Measurements from ENCODE around the gene TCF12.
"Not testable (repeated sequence)": the region's sequence is repeated elsewhere in the genome, so short reads cannot be mapped to it uniquely, and the experiment has no call there.

TCF12 gene

DNA sequence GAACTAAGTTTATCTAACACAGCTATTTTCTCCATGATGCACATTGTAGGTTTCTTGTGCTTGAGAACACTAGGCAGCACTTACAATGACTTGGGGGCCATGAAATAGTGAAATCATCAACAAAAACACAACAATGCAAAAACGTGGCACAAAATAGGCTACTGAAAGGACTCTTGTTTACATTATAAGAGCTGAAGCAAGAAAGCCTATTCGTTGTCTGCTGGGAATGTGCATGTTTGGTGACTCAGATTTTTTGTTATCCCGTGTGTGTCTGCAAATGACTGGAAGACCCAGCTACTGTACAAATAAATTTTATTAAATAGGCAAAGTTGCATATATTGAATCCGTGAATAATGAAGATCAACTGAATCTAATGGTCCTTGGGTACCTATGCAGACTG is 85.0 kb downstream of the TCF12 start:
- H3K27me3 ChIP-seq (ENCODE audit: control insufficient read depth in 1 of 2, insufficient read depth in 2 of 2, low read length in 2 of 2): no peaks in the 10 kb centered on the region
- H3K9me3 ChIP-seq (ENCODE audit: control insufficient read depth in 1 of 2, low read length in 2 of 2): no peaks in the 10 kb centered on the region
- no peak overlapping the region for H3K27ac ChIP-seq (ENCODE audit: low read depth, low read length)
- no peak overlapping the region for H3K9ac ChIP-seq (ENCODE audit: low read depth in 1 of 2, low read length in 2 of 2)
- no peaks in the 10 kb centered on the region for H3K4me1 ChIP-seq (ENCODE audit: control insufficient read depth in 1 of 2, insufficient read depth in 2 of 2, low read length in 2 of 2)
- no peak overlapping the region for H3K4me3 ChIP-seq (ENCODE audit: low read depth in 1 of 2, low read length in 2 of 2)
- no peaks in the 10 kb centered on the region for H3K36me3 ChIP-seq (ENCODE audit: control insufficient read depth in 1 of 2, insufficient read depth in 2 of 2, low read length in 2 of 2)

DNA sequence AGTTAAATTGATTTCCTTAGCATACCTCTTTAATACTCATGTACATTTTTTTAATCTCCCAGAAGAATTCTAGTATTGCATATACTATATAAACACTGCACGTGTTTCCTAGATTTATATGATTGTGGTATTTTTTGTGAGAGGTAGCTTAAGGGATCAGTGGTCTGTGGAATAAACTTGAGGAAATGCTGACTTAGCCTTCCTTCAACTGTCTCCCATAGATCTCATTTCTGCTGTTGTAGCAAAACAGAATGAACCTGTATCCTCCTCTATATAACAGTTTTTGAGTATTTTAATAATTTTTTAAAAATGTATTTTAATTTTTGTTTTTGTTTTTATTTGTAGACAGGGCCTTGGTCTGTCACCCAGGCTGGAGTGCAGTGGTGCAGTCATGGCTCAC is 86.8 kb downstream of the TCF12 start:
- Histone ChIP-seq H3K9me3 (ENCODE audit: control insufficient read depth in 1 of 2, low read length in 2 of 2) (no peaks in the 10 kb centered on the region), H3K27ac (ENCODE audit: low read depth, low read length) (no peak overlapping the region), H3K4me1 (ENCODE audit: control insufficient read depth in 1 of 2, insufficient read depth in 2 of 2, low read length in 2 of 2) (no peaks in the 10 kb centered on the region), H3K27me3 (ENCODE audit: control insufficient read depth in 1 of 2, insufficient read depth in 2 of 2, low read length in 2 of 2) (no peaks in the 10 kb centered on the region), H3K9ac (ENCODE audit: low read depth in 1 of 2, low read length in 2 of 2) (no peak overlapping the region), H3K4me3 (ENCODE audit: low read depth in 1 of 2, low read length in 2 of 2) (no peak overlapping the region), H3K36me3 (ENCODE audit: control insufficient read depth in 1 of 2, insufficient read depth in 2 of 2, low read length in 2 of 2) (no peaks in the 10 kb centered on the region)

DNA sequence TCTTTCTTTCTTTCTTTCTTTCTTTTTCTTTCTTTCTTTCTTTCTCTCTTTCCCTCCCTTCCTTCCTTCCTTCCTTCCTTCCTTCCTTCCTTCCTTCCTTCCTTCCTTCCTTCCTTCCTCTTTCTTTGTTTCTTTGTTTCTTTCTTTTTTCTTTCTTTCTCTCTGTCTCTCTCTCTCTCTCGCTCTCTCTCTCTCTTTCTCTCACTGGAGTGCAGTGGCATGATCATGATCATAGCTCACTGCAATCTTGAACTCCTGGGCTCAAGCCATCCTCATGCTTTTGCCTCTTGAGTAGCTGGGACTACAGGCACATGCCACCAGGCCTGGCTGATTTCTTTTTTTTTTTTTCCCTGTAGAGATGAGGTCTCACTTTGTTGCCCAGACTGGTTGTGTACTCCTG is 89.4 kb downstream of the TCF12 start:
- H3K9ac ChIP-seq (ENCODE audit: low read depth in 1 of 2, low read length in 2 of 2); H3K9me3 ChIP-seq (ENCODE audit: control insufficient read depth in 1 of 2, low read length in 2 of 2); H3K4me3 ChIP-seq (ENCODE audit: low read depth in 1 of 2, low read length in 2 of 2); H3K27ac ChIP-seq (ENCODE audit: low read depth, low read length); H3K36me3 ChIP-seq (ENCODE audit: control insufficient read depth in 1 of 2, insufficient read depth in 2 of 2, low read length in 2 of 2); H3K4me1 ChIP-seq (ENCODE audit: control insufficient read depth in 1 of 2, insufficient read depth in 2 of 2, low read length in 2 of 2); H3K27me3 ChIP-seq (ENCODE audit: control insufficient read depth in 1 of 2, insufficient read depth in 2 of 2, low read length in 2 of 2): not testable (repeated sequence)

DNA sequence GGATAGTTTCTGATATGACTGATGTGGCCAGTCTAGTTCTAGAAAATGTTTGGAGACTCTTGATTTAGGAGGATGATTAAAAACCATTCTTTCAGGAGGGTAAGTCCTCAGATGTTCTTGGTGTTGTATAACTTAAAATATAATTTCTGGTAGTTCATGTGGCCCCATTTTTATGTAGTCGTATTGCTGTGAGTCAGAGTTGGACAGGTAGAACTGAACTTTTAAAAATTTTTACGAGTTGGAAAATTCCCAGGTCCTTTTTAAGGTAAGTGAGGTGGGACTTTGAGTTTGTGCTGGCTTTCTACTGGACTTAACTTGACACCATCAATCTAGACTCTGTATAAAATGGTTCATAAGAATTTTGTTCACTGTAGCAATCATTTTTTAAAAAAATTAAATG is 92.3 kb downstream of the TCF12 start:
- H3K9ac ChIP-seq (ENCODE audit: low read depth in 1 of 2, low read length in 2 of 2): no peak overlapping the region
- no peak overlapping the region for H3K27ac ChIP-seq (ENCODE audit: low read depth, low read length)
- no peaks in the 10 kb centered on the region for H3K36me3 ChIP-seq (ENCODE audit: control insufficient read depth in 1 of 2, insufficient read depth in 2 of 2, low read length in 2 of 2)
- H3K4me3 ChIP-seq (ENCODE audit: low read depth in 1 of 2, low read length in 2 of 2): no peak overlapping the region
- H3K9me3 ChIP-seq (ENCODE audit: control insufficient read depth in 1 of 2, low read length in 2 of 2): no peaks in the 10 kb centered on the region
- peaks cover 5% of the 10 kb centered on the region in 2 donors for H3K4me1 ChIP-seq (ENCODE audit: control insufficient read depth in 1 of 2, insufficient read depth in 2 of 2, low read length in 2 of 2)
- H3K27me3 ChIP-seq (ENCODE audit: control insufficient read depth in 1 of 2, insufficient read depth in 2 of 2, low read length in 2 of 2): no peaks in the 10 kb centered on the region

DNA sequence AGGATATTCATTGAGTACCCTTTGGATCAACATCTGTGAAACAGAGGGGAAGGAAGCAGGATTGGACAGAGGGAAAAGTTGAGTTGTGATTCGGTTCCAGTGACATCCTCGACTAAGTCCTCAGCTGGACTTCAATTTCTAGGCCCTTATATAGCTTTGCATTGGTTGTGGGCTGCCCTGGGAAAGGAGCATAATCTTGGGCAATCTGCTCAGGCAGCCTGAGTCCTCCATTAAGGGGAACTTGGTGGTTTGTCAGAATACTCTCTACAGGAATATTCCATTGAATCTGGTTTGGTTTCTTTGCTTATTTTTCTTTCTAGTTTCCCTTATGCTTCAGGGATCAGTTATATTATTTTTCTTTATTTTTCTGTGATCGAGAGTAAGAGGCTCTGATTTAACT is 94.1 kb downstream of the TCF12 start:
- Histone ChIP-seq H3K4me3 (ENCODE audit: low read depth in 1 of 2, low read length in 2 of 2) (no peak overlapping the region), H3K9ac (ENCODE audit: low read depth in 1 of 2, low read length in 2 of 2) (no peak overlapping the region), H3K4me1 (ENCODE audit: control insufficient read depth in 1 of 2, insufficient read depth in 2 of 2, low read length in 2 of 2) (peaks cover 5 to 18% of the 10 kb centered on the region in 2 donors), H3K36me3 (ENCODE audit: control insufficient read depth in 1 of 2, insufficient read depth in 2 of 2, low read length in 2 of 2) (no peaks in the 10 kb centered on the region), H3K27ac (ENCODE audit: low read depth, low read length) (no peak overlapping the region), H3K9me3 (ENCODE audit: control insufficient read depth in 1 of 2, low read length in 2 of 2) (no peaks in the 10 kb centered on the region), H3K27me3 (ENCODE audit: control insufficient read depth in 1 of 2, insufficient read depth in 2 of 2, low read length in 2 of 2) (no peaks in the 10 kb centered on the region)

DNA sequence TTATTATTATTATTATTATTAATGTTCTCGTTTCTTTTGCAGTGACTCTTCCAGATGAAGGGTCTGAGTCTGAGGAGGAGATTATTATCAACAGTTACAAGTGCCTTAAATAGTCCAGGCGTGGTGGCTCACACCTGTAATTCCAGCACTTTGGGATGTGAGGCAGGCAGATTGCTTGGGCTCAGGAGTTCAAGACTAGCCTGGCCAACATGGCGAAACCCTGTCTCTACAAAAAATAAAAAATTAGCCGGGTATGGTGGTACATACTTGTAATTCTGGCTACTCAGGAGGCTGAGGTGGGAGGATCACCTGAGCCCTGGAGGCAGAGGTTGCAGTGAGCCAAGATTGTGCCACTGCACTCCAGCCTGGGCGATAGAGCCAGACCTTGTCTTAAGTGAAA is 96.5 kb downstream of the TCF12 start:
- peaks cover 5 to 18% of the 10 kb centered on the region in 2 donors for H3K4me1 ChIP-seq (ENCODE audit: control insufficient read depth in 1 of 2, insufficient read depth in 2 of 2, low read length in 2 of 2)
- H3K27ac ChIP-seq (ENCODE audit: low read depth, low read length); H3K36me3 ChIP-seq (ENCODE audit: control insufficient read depth in 1 of 2, insufficient read depth in 2 of 2, low read length in 2 of 2); H3K4me3 ChIP-seq (ENCODE audit: low read depth in 1 of 2, low read length in 2 of 2); H3K9ac ChIP-seq (ENCODE audit: low read depth in 1 of 2, low read length in 2 of 2); H3K27me3 ChIP-seq (ENCODE audit: control insufficient read depth in 1 of 2, insufficient read depth in 2 of 2, low read length in 2 of 2); H3K9me3 ChIP-seq (ENCODE audit: control insufficient read depth in 1 of 2, low read length in 2 of 2): not testable (repeated sequence)

DNA sequence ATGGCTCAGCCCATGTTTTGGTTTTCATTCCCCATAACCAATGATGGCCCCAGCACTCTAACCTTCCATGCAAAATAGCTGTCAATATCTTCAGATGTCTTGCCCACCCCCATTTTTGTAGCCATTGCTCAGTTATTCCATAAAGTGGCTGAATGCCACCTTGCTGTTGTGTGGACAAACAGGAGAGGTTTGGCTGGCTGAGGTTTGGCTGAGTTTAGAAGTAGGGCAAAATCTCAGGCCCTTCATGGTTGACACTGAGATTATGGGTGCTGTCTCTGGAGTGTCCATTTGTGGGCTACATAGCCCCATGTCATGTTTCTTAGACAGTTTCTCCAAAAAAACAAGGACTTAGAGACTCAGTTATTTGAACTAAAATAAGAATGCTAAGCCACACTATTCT is 96.9 kb downstream of the TCF12 start:
- peaks cover 5 to 18% of the 10 kb centered on the region in 2 donors for H3K4me1 ChIP-seq (ENCODE audit: control insufficient read depth in 1 of 2, insufficient read depth in 2 of 2, low read length in 2 of 2)
- H3K4me3 ChIP-seq (ENCODE audit: low read depth in 1 of 2, low read length in 2 of 2): no peak overlapping the region
- no peaks in the 10 kb centered on the region for H3K9me3 ChIP-seq (ENCODE audit: control insufficient read depth in 1 of 2, low read length in 2 of 2)
- no peak overlapping the region for H3K27ac ChIP-seq (ENCODE audit: low read depth, low read length)
- H3K9ac ChIP-seq (ENCODE audit: low read depth in 1 of 2, low read length in 2 of 2): no peak overlapping the region
- no peaks in the 10 kb centered on the region for H3K27me3 ChIP-seq (ENCODE audit: control insufficient read depth in 1 of 2, insufficient read depth in 2 of 2, low read length in 2 of 2)
- H3K36me3 ChIP-seq (ENCODE audit: control insufficient read depth in 1 of 2, insufficient read depth in 2 of 2, low read length in 2 of 2): no peaks in the 10 kb centered on the region

DNA sequence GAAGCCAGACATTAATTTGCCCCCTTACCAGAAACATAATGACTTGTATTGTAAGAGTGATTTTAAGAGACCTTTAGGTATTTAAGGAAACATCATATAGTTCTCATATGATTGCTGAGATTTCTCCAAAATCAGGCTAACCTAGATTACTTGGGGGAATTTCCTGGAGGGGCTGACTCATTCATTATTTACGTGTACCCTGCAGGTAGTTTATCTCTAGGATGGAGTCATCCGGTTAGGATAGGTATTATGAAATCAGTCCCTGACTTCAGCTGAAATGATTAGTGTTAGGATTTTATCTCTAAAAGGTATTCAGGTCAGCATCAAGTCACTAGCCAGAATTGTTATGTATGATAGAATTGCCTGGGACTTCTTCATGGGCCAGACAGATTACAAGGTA is 97.5 kb downstream of the TCF12 start:
- H3K27me3 ChIP-seq (ENCODE audit: control insufficient read depth in 1 of 2, insufficient read depth in 2 of 2, low read length in 2 of 2): no peaks in the 10 kb centered on the region
- H3K4me1 ChIP-seq (ENCODE audit: control insufficient read depth in 1 of 2, insufficient read depth in 2 of 2, low read length in 2 of 2): peaks cover 5 to 18% of the 10 kb centered on the region in 2 donors
- no peak overlapping the region for H3K9ac ChIP-seq (ENCODE audit: low read depth in 1 of 2, low read length in 2 of 2)
- no peaks in the 10 kb centered on the region for H3K36me3 ChIP-seq (ENCODE audit: control insufficient read depth in 1 of 2, insufficient read depth in 2 of 2, low read length in 2 of 2)
- no peaks in the 10 kb centered on the region for H3K9me3 ChIP-seq (ENCODE audit: control insufficient read depth in 1 of 2, low read length in 2 of 2)
- H3K4me3 ChIP-seq (ENCODE audit: low read depth in 1 of 2, low read length in 2 of 2): no peak overlapping the region
- no peak overlapping the region for H3K27ac ChIP-seq (ENCODE audit: low read depth, low read length)

DNA sequence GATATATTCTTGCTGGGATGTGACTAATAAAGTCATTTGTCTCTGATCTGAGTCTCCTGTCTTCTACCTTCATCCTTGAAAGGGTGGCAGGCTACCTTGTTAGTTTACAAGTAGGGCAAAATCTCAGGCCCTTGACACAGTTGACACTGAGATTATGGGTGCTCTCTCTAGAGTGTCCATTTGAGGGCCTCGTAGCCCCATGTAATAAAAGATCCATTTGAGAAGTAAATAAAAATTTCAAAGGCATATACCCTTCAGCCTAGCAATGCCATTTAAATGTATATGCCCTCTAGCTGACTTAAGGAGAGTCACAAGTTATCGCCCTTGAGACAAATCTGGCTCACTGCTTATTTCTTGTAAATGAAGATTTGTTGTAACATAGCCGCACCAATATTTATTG is 98.6 kb downstream of the TCF12 start:
- Histone ChIP-seq H3K9me3 (ENCODE audit: control insufficient read depth in 1 of 2, low read length in 2 of 2) (no peaks in the 10 kb centered on the region), H3K27me3 (ENCODE audit: control insufficient read depth in 1 of 2, insufficient read depth in 2 of 2, low read length in 2 of 2) (no peaks in the 10 kb centered on the region), H3K4me3 (ENCODE audit: low read depth in 1 of 2, low read length in 2 of 2) (no peak overlapping the region), H3K36me3 (ENCODE audit: control insufficient read depth in 1 of 2, insufficient read depth in 2 of 2, low read length in 2 of 2) (no peaks in the 10 kb centered on the region), H3K9ac (ENCODE audit: low read depth in 1 of 2, low read length in 2 of 2) (no peak overlapping the region), H3K4me1 (ENCODE audit: control insufficient read depth in 1 of 2, insufficient read depth in 2 of 2, low read length in 2 of 2) (peaks cover 5 to 18% of the 10 kb centered on the region in 2 donors), H3K27ac (ENCODE audit: low read depth, low read length) (no peak overlapping the region)

DNA sequence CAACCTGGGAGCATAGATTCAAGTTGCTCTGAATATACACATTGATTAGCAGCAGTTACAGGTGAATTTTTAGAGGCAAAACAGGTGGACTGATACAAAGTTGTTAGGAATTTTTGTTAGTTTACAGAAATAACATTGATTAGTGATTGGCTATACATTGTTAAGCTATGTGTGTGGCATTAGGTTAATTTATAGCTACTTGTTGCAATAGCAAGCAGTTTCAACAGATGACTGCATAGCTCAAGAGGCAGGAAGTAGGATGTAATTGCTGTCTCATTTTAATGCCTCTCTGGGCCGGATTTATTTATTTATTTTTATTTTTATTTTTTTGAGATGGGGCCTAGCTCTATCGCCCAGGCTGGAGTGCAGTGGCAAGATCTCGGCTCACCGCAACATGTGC is 99.7 kb downstream of the TCF12 start:
- Histone ChIP-seq H3K4me1 (ENCODE audit: control insufficient read depth in 1 of 2, insufficient read depth in 2 of 2, low read length in 2 of 2) (peaks cover 5 to 18% of the 10 kb centered on the region in 2 donors), H3K27ac (ENCODE audit: low read depth, low read length) (no peak overlapping the region), H3K36me3 (ENCODE audit: control insufficient read depth in 1 of 2, insufficient read depth in 2 of 2, low read length in 2 of 2) (no peaks in the 10 kb centered on the region), H3K9ac (ENCODE audit: low read depth in 1 of 2, low read length in 2 of 2) (no peak overlapping the region), H3K4me3 (ENCODE audit: low read depth in 1 of 2, low read length in 2 of 2) (no peak overlapping the region), H3K9me3 (ENCODE audit: control insufficient read depth in 1 of 2, low read length in 2 of 2) (no peaks in the 10 kb centered on the region), H3K27me3 (ENCODE audit: control insufficient read depth in 1 of 2, insufficient read depth in 2 of 2, low read length in 2 of 2) (no peaks in the 10 kb centered on the region)

DNA sequence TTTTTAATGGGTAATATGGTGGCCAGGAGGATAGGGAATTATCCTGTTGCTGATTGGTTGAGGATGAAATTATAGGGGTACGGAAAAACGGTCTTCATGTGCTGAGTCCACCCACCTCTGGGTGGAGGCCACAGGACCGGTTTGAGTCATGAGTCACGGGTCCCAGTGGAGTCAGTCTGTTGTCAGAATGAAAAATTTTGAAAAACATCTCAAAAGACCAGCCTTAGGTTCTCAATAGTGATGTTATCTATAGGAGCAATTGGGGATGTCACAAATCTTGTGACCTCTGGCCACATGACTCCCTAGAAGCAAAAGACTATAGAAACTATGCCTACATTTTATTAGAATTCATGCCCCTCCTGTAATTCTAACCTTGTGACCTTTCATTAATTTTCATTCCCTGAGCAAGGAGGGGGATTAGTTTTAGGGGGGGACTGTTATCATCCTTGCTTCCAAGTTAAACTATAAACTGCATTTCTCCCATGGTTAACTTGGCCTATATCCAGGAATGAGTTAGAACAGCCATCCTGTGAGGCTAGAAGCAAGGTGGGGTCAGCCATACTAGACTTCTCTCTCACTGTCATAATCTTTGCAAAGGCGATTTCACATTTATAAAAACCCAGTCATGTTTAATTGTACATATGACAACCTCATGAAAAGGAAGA is 101.2 kb downstream of the TCF12 start:
- Histone ChIP-seq H3K27me3 (ENCODE audit: control insufficient read depth in 1 of 2, insufficient read depth in 2 of 2, low read length in 2 of 2) (no peaks in the 10 kb centered on the region), H3K4me3 (ENCODE audit: low read depth in 1 of 2, low read length in 2 of 2) (no peak overlapping the region), H3K4me1 (ENCODE audit: control insufficient read depth in 1 of 2, insufficient read depth in 2 of 2, low read length in 2 of 2) (peaks cover 0 to 13% of the 10 kb centered on the region in 2 donors), H3K36me3 (ENCODE audit: control insufficient read depth in 1 of 2, insufficient read depth in 2 of 2, low read length in 2 of 2) (no peaks in the 10 kb centered on the region), H3K9ac (ENCODE audit: low read depth in 1 of 2, low read length in 2 of 2) (no peak overlapping the region), H3K9me3 (ENCODE audit: control insufficient read depth in 1 of 2, low read length in 2 of 2) (no peaks in the 10 kb centered on the region), H3K27ac (ENCODE audit: low read depth, low read length) (no peak overlapping the region)

All from duodenal mucosa (tissue), 2 donors.